Esophagus mucosa (tissue), 1 donor: Measurements from ENCODE around the gene WDR13. TPM values are rescaled to one million over a fixed set of nuclear protein-coding genes. Genes with fewer than 3 reads are reported as not detected.
"Not testable (repeated sequence)": the region's sequence is repeated elsewhere in the genome, so short reads cannot be mapped to it uniquely, and the experiment has no call there.

Source experiments
- ATAC-seq: fragments of 200-7000 bp; cut with Tn5 transposase; one replicate; pipeline ENCODE4 v1.9.1; 2020
- total RNA-seq: library from RNA; stranded (reverse); gene quantifications from one replicate; pipeline ENCODE4 v1.2.4, GENCODE V29; 2023
- donor health status: DM: yes; HTN: yes; CAD: no.

WDR13 gene
- total RNA-seq, 1 donor from 2014 or later, result 70.2 TPM

DNA sequence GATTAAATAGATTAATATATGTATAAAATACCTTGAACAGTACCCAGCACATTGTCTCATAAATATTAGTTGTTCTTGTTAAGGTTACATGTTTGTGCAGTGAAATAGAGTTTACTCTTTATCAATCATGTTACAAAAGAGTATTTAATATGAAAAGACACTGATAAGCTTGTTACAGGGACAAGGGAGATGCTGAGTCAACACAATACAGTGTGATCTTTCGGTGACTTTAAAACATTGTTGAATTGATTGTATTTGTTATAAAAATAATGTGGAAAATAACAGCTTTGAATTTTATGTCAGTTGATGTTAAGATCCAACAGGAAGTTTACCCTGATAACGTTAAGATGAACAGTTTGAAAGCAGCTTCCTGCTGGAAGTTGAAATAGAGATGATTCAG is 1.4 kb upstream of the WDR13 start:
- no peak for ATAC-seq

- no peak for ATAC-seq
These were observed 1.3 kb downstream of the WDR13 start for GRCh38 chrX:48598614-48599013.

DNA sequence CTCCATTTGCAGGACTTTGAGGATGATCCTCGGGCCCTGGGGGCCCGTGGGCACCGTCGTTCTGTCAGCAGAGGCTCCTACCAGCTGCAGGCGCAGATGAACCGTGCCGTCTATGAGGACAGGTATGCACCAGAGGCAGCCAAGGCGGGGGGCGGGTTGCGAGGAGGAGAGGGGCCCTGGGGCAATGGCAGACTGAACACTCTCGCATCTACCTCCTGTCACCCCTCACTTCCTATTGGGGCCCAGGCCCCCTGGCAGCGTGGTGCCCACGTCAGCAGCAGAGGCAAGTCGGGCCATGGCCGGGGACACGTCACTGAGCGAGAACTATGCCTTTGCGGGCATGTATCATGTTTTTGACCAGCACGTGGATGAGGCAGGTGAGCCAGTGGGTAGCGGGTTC is 2.0 kb downstream of the WDR13 start:
- ATAC-seq, result no peak

DNA sequence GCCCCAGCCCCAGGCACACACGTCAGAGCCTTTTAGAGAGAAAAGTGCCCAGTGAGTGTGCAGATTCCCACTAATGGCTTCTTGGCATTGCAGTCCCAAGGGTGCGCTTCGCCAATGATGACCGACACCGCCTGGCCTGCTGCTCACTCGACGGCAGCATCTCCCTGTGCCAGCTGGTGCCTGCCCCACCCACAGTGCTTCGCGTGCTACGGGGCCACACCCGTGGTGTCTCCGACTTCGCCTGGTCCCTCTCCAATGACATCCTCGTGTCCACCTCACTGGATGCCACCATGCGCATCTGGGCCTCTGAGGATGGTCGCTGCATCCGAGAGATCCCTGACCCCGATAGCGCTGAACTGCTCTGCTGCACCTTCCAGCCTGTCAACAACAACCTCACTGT is 2.9 kb downstream of the WDR13 start:
- no peak for ATAC-seq

DNA sequence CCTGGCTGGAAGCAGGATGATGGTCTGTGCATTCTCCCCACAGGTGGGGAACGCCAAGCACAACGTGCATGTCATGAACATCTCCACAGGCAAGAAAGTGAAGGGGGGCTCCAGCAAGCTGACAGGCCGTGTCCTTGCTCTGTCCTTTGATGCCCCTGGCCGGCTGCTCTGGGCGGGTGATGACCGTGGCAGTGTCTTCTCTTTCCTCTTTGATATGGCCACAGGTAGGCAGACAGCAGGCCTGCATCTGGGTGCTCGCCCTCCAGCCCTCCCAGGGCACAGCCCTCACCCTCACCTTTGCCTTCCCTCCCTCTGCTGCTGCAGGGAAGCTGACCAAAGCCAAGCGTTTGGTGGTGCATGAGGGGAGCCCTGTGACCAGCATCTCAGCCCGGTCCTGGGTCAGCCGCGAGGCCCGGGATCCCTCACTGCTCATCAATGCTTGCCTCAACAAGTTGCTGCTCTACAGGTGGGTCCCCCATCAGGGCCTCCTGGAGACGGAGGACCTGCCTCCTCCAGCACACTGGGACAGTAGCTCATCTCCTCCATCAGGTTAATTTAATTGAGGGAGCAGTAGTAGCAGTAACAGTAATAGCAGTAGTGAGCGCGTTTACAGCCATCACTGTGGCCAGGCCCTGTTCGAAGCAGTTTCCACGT is 4.6 kb downstream of the WDR13 start:
- ATAC-seq, result no peak

- no peak for ATAC-seq
These were observed 7.4 kb downstream of the WDR13 start for GRCh38 chrX:48604701-48605100.

GRCh38 chrX:48606091-48606490 is 8.8 kb downstream of the WDR13 start:
- peak; percentile 31 for ATAC-seq

- no peak for ATAC-seq
These were observed 14.4 kb downstream of the WDR13 start for GRCh38 chrX:48611703-48612102.

- no peak for ATAC-seq
These were observed 16.3 kb downstream of the WDR13 start for GRCh38 chrX:48613502-48614160.

DNA sequence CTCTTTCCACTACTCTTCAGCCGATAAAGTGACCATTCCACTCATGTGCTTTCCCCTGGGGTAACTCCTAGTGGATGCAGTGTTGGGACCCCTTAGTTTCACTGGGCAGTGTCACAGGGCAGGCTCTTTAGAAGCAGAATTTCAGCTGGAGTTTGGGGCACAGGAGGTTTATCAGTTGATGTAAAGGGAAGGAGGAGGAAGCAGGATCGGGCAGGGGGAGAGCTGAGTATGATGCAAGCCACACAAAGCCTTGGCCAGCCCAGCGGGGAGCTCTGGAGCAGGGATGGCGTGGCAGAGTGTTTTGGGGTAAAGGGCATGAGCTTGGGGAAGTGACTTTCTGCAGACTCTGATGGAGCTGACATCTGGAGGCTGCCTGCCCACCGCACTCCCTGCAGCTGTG is 19.3 kb downstream of the WDR13 start:
- ATAC-seq, result no peak

GRCh38 chrX:48617542-48618340 is 20.4 kb downstream of the WDR13 start:
- ATAC-seq, result no peak

- no peak for ATAC-seq
These were observed 29.4 kb downstream of the WDR13 start for GRCh38 chrX:48626401-48627298.

DNA sequence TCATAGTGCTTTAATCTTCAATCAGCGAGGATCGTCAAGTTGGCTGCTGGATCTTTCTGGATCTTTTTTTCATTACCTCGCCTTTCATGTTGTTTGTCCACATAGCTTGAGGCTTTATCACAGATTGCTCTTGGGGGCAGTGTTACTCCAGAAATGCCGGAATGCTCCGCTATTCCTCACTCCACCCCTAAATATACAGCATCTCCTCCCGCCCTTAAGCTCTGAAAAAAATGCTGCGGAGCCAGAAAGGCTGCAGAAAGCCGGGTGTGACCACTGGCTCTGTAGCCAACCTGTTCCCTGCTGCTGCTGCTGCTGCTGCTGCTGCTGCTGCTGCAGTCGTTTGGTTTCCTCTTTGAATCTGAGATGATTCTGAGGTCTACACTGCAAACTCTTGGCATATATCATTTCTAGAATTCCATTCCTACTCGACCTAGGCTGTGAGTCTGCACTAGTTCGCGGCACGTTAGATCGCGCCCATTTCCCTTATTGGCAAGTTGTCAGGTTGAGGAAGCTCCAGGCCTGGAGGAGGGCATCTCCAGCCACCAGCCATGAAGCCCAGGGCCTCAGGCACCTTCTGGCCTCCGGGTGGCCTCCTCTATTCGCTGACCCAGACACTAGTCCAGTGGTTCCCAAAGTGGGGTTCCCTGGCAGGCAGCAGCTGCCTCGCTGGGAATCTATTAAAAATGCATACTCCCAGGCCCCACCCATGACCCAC is 34.2 kb downstream of the WDR13 start:
- ATAC-seq, result peak; percentile 99

GRCh38 chrX:48632207-48632606 is 34.9 kb downstream of the WDR13 start:
- no peak for ATAC-seq

DNA sequence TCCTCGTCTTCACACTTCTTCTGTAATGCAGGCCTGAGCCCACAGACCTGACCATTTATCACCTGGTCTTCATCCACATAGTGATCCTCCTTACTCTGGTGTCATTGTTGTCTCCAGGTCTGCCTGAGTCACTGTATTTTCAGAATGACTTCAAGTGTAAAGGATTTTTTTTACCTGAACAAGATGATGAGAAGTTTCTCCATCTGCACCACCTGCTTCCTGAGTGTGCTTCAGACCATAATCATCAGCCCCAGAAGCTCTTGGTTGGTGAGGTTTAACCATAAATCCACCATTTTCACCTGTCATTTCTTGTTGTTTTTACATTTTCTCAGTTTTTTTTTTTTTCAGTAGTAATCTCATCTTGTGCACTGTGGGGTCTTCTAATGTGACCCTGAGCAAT is 39.0 kb downstream of the WDR13 start:
- no peak for ATAC-seq

DNA sequence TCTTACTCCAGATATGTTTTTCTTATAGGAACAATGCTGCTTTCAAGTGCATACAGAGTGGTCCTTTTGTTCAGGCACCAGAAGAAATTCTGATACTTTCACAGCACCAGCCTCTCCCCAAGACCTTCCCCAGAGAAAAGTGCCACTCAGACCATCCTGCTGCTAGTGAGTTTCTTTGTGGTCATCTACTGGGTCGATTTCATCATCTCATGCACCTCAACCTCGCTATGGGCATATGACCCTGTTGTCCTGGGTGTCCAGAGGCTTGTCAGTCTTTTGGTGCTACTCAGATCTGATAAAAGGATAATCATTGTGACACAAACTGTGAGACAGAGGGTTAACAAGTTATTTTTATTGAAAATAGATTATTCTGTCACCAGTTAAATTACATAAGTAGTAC is 39.5 kb downstream of the WDR13 start:
- ATAC-seq, result no peak

- no peak for ATAC-seq
These were observed 48.4 kb downstream of the WDR13 start for GRCh38 chrX:48645669-48646068.

GRCh38 chrX:48648336-48648751 is 51.1 kb downstream of the WDR13 start:
- peak; percentile 46 for ATAC-seq

DNA sequence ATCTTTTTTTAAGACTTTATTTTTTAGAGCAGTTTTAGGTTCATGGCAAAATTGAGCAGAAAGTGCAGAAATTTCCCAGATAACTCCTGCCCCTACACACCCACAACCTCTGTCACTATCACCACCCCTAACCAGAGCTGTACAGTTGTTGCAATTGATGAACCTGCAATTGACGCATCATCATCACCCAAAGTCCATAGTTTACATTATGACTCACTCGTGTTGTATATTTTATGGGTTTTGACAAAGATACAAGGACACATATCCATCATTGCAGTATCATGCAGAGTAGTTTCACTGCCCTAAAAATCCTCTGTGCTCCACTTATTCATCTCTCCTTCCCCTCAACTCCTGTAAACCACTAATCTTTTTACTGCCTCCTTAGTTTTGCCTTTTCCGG is 51.8 kb downstream of the WDR13 start:
- no peak for ATAC-seq

DNA sequence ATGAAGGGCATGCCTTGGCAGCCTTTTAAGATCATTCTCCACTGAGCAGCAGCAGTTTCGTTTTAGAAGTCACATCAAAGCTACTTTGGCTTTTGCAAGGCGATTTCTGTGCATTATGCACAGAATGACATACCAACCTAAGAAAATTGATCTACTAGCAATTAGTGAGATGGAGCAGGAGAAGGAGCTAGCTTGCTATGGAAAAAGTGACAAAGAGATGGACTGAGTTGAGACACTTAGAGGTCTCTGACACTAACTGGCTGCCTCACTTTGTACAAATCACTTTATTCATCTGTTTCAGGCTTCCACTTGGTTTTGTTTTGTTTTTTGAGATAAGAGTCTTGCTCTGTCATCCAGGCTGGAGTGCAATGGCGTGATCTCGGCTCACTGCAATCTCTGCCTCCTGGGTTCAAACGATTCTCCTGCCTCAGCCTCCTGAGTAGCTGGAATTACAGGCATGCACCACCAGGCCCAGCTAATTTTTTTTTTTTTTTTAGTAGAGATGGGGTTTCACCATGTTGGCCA is 54.8 kb downstream of the WDR13 start:
- not testable (repeated sequence) for ATAC-seq

- ATAC-seq, result not testable (repeated sequence)
These were observed 57.5 kb downstream of the WDR13 start for GRCh38 chrX:48654746-48655145.
